SK-N-SH (cell line): ENCODE results near the gene ZKSCAN2. TPM values are rescaled to one million over a fixed set of nuclear protein-coding genes. Genes with fewer than 3 reads are reported as not detected.

ENCODE experiments used
- CTCF ChIA-PET: fragments of 300-600, 350-600 bp; formaldehyde crosslinking; extraction: SDS; loops from one replicate; lab custom pipeline; 2021; lab: Yijun Ruan, JAX
- POLR2A ChIA-PET: fragments of 350-600 bp; sonication (Branson Sonifier 250); formaldehyde crosslinking; extraction: SDS; loops from one replicate; lab custom pipeline; 2020; ENCODE audit warnings: antibody characterized with exemption, inconsistent platforms; lab: Yijun Ruan, JAX
- DNase-seq: peaks from one replicate; pipeline ENCODE4 v3.0.0; 2012
- H2AFZ ChIP-seq: fragments of 200-600 bp; sonication (generic); 2 replicates; pipeline ENCODE4 v1.8.1; 2016; ENCODE audit warnings: antibody characterized with exemption, mild to moderate bottlenecking, low read depth
- H3F3A ChIP-seq: fragments of 200-600 bp; sonication (generic); replicated peaks from 2 replicates; pipeline ENCODE3; 2016; ENCODE audit warnings: antibody characterized with exemption, mild to moderate bottlenecking; ENCODE audit not compliant: insufficient read depth
- H3K27ac ChIP-seq, 2 experiments: fragments of 200-500 bp in 1 of 2; fragments of 200-600 bp in 1 of 2; sonication (Bioruptor generic) in 1 of 2; sonication (generic), shearing (Covaris generic) in 1 of 2; 2 replicates each; pipeline versions ENCODE4 v1.5.1 to v1.6.1; 2014 to 2016; ENCODE audit warnings: low read depth in 2 of 2, inconsistent platforms in 1 of 2, low read length in 1 of 2, mild to moderate bottlenecking in 1 of 2, mixed read lengths in 1 of 2
- H3K27me3 ChIP-seq: fragments of 200-600 bp; sonication (generic), shearing (Covaris generic); 2 replicates; pipeline ENCODE4 v1.6.1; 2016; ENCODE audit warnings: mixed run types; ENCODE audit not compliant: insufficient read depth
- H3K36me3 ChIP-seq, 2 experiments: fragments of 200-500 bp in 1 of 2; fragments of 200-600 bp in 1 of 2; sonication (Bioruptor generic) in 1 of 2; sonication (generic) in 1 of 2; replicated peaks in 1 of 2; 2 replicates each; pipeline versions ENCODE3 to v1.5.1; 2014 to 2016; ENCODE audit warnings: low read length in 1 of 2, mild to moderate bottlenecking in 1 of 2; ENCODE audit not compliant: insufficient read depth in 2 of 2, control insufficient read depth in 1 of 2
- H3K4me1 ChIP-seq, 2 experiments: fragments of 200-500 bp in 1 of 2; fragments of 200-600 bp in 1 of 2; sonication (Bioruptor generic) in 1 of 2; sonication (generic), shearing (Covaris generic) in 1 of 2; 2 replicates each; pipeline versions ENCODE4 v1.5.1 to v1.6.1; 2014 to 2016; ENCODE audit warnings: low read depth in 1 of 2, low read length in 1 of 2, mixed run types in 1 of 2; ENCODE audit not compliant: insufficient read depth in 2 of 2, control insufficient read depth in 1 of 2
- H3K4me2 ChIP-seq: fragments of 200-600 bp; sonication (generic), shearing (Covaris generic); 2 replicates; pipeline ENCODE4 v1.6.1; 2017; ENCODE audit warnings: mixed run types
- H3K4me3 ChIP-seq, 2 experiments: fragments of 200-500 bp in 1 of 2; fragments of 200-600 bp in 1 of 2; sonication (Bioruptor generic) in 1 of 2; sonication (generic), shearing (Covaris generic) in 1 of 2; 2 replicates each; pipeline versions ENCODE4 v1.5.1 to v1.8.1; 2014 to 2016; ENCODE audit warnings: low read depth in 2 of 2, inconsistent platforms in 1 of 2, low read length in 1 of 2, mild to moderate bottlenecking in 1 of 2, mixed read lengths in 1 of 2, moderate library complexity in 1 of 2
- H3K79me2 ChIP-seq: fragments of 200-600 bp; sonication (generic); 2 replicates; pipeline ENCODE4 v1.8.1; 2017; ENCODE audit warnings: mild to moderate bottlenecking; ENCODE audit not compliant: insufficient read depth
- H3K9ac ChIP-seq: fragments of 200-600 bp; sonication (generic); 2 replicates; pipeline ENCODE4 v1.6.1; 2017; ENCODE audit warnings: mixed run types
- H3K9me2 ChIP-seq: fragments of 200-600 bp; sonication (generic); 2 replicates; pipeline ENCODE4 v1.6.1; 2017; ENCODE audit warnings: mixed run types
- H3K9me3 ChIP-seq: fragments of 200-600 bp; sonication (generic); 2 replicates; pipeline ENCODE4 v1.6.1; 2017; ENCODE audit warnings: mixed run types, mild to moderate bottlenecking, moderate library complexity
- H4K20me1 ChIP-seq: fragments of 200-600 bp; sonication (generic); 2 replicates; pipeline ENCODE4 v1.6.1; 2017; ENCODE audit warnings: mild to moderate bottlenecking, mixed run types; ENCODE audit not compliant: insufficient read depth
- ELF1 ChIP-seq: IDR thresholded peaks from 2 replicates; pipeline ENCODE4 v1.4.0; 2012
- EP300 ChIP-seq, 2 experiments: IDR thresholded peaks; 2 replicates each; pipeline versions ENCODE4 v1.4.0 to v1.6.1; 2012; ENCODE audit warnings: borderline replicate concordance in 1 of 2, low read depth in 1 of 2, low read length in 1 of 2
- EZH2phosphoT487 ChIP-seq: fragments of 200-600 bp; sonication (generic); IDR thresholded peaks from 2 replicates; pipeline ENCODE4 v1.6.1; 2017; ENCODE audit warnings: low read depth, mixed run types, mild to moderate bottlenecking, antibody characterized with exemption, moderate library complexity, borderline replicate concordance
- FOXJ3 ChIP-seq: sonication (generic); formaldehyde crosslinking; IDR thresholded peaks from 2 replicates; pipeline ENCODE4 v1.5.1; 2020; ENCODE audit warnings: mild to moderate bottlenecking, missing genetic modification reagents
- GABPA ChIP-seq: IDR thresholded peaks from 2 replicates; pipeline ENCODE4 v1.4.0; 2012; ENCODE audit warnings: low read depth, mild to moderate bottlenecking
- GATA2 ChIP-seq: sonication (generic); formaldehyde crosslinking; IDR thresholded peaks from 2 replicates; pipeline ENCODE4 v1.5.0; 2020; ENCODE audit warnings: mild to moderate bottlenecking, missing genetic modification reagents
- JUND ChIP-seq: IDR thresholded peaks from 2 replicates; pipeline ENCODE4 v1.4.0; 2012
- MEF2A ChIP-seq: IDR thresholded peaks from 2 replicates; pipeline ENCODE4 v1.4.0; 2012; ENCODE audit warnings: low read depth, borderline replicate concordance
- NRF1 ChIP-seq: IDR thresholded peaks from 2 replicates; pipeline ENCODE4 v1.6.1; 2012; ENCODE audit warnings: low read depth, mild to moderate bottlenecking, low read length
- POLR2AphosphoS5 ChIP-seq: IDR thresholded peaks from 2 replicates; pipeline ENCODE4 v1.6.1; 2012; ENCODE audit warnings: low read depth, low read length
- RFX5 ChIP-seq: IDR thresholded peaks from 2 replicates; pipeline ENCODE4 v1.6.1; 2012; ENCODE audit warnings: mild to moderate bottlenecking, improper control_type of control experiment, low read length
- SIN3A ChIP-seq: IDR thresholded peaks from 2 replicates; pipeline ENCODE4 v1.6.1; 2012; ENCODE audit warnings: low read depth, mild to moderate bottlenecking, low read length, moderate library complexity, borderline replicate concordance
- SMC3 ChIP-seq: IDR thresholded peaks from 2 replicates; pipeline ENCODE4 v1.6.1; 2012; ENCODE audit warnings: low read depth, low read length, improper control_type of control experiment
- TCF12 ChIP-seq: IDR thresholded peaks from 2 replicates; pipeline ENCODE4 v1.4.0; 2012
- YY1 ChIP-seq: IDR thresholded peaks from 2 replicates; pipeline ENCODE4 v1.4.0; 2012; ENCODE audit warnings: low read depth, mild to moderate bottlenecking
- WGBS: methylation state at CpG from one replicate; pipeline ENCODE4 v1.1.6; 2017; ENCODE audit warnings: low lambda C conversion rate; 5-methylcytosine and 5-hydroxymethylcytosine counted together
- polyA plus RNA-seq, 3 experiments: library from polyadenylated mRNA; depleted of rRNA; stranded (reverse); fragments of >200 nt; gene quantifications; 2 replicates each; pipeline ENCODE4 v1.2.3, GENCODE V29; 2012
- TF ChIP-seq, protein P1 (sequence below): fragments of 150-350 bp; IDR thresholded peaks from 2 replicates; pipeline ENCODE4 v1.6.1; 2017; ENCODE audit warnings: antibody characterized with exemption, low read length, low read depth, borderline replicate concordance
- TF ChIP-seq, protein P2 (sequence below): IDR thresholded peaks from 2 replicates; pipeline ENCODE4; 2012
- TF ChIP-seq, protein P3 (sequence below): IDR thresholded peaks from 2 replicates; pipeline ENCODE4 v1.4.0; 2012; ENCODE audit warnings: low read depth, borderline replicate concordance

Gene ZKSCAN2
- polyA plus RNA-seq, 1 of the 3 experiments (the other 2 are of a cell fraction) = 1.6 TPM

DNA sequence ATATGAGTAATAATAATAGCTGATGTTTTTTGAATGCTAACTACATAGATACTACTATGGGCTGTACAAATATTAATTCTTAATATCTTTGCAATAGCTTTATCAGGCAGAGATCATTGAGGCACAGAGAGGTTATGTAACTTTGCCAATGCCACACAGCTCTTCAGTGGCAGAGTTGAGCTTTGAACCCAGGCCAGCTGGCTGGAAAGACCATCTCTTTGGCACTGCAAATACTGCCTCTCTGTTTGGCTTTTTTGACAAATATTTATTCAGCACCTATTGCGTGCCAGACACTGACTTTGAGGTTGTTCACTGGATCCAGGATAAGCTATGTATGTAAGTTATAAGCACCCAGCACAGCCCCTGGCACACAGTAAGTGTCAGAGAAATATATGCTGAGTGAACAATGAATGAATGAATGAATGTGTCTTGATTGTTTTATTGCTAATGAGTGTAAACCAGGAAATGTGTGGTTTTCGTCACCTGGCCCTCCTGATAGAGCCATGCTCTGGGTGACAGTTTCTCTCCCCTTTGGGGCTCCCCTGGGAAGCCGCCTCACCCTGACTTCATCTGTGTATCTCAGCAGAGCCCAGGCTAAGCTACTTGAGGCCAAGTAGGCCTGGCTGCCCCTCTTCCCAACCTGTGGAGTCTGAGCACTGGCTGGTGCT lies 38.4 kb downstream of the ZKSCAN2 start:
- TF ChIP-seq, protein P1, sequence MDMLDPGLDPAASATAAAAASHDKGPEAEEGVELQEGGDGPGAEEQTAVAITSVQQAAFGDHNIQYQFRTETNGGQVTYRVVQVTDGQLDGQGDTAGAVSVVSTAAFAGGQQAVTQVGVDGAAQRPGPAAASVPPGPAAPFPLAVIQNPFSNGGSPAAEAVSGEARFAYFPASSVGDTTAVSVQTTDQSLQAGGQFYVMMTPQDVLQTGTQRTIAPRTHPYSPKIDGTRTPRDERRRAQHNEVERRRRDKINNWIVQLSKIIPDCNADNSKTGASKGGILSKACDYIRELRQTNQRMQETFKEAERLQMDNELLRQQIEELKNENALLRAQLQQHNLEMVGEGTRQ = no peak
- no peak for TF ChIP-seq SMC3
- no peak for TF ChIP-seq EZH2phosphoT487
- TF ChIP-seq TCF12 = no peak
- no peak for TF ChIP-seq FOXJ3 (CRISPR knock-in tag)
- TF ChIP-seq ELF1 = no peak
- no peak for TF ChIP-seq GATA2
- TF ChIP-seq, protein P2, sequence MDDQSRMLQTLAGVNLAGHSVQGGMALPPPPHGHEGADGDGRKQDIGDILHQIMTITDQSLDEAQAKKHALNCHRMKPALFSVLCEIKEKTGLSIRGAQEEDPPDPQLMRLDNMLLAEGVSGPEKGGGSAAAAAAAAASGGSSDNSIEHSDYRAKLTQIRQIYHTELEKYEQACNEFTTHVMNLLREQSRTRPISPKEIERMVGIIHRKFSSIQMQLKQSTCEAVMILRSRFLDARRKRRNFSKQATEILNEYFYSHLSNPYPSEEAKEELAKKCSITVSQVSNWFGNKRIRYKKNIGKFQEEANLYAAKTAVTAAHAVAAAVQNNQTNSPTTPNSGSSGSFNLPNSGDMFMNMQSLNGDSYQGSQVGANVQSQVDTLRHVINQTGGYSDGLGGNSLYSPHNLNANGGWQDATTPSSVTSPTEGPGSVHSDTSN = no peak
- TF ChIP-seq YY1 = no peak
- no peak for TF ChIP-seq POLR2AphosphoS5
- TF ChIP-seq JUND = no peak
- no peak for TF ChIP-seq NRF1
- TF ChIP-seq EP300 (IDR thresholded peaks at IDR 0.05; ENCODE audit: borderline replicate concordance in 1 of 2, low read depth in 1 of 2, low read length in 1 of 2) = no peak
- TF ChIP-seq RFX5 = no peak
- no peak for TF ChIP-seq MEF2A
- TF ChIP-seq GABPA = no peak
- no peak for TF ChIP-seq SIN3A
- TF ChIP-seq, protein P3, sequence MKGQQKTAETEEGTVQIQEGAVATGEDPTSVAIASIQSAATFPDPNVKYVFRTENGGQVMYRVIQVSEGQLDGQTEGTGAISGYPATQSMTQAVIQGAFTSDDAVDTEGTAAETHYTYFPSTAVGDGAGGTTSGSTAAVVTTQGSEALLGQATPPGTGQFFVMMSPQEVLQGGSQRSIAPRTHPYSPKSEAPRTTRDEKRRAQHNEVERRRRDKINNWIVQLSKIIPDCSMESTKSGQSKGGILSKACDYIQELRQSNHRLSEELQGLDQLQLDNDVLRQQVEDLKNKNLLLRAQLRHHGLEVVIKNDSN = no peak
- CTCF ChIA-PET = interaction anchor here (1.3 to 1.9 kb wide), 2 partner anchors 13 to 14 kb away, joined by 4 to 7 read pairs; no protein-coding TSS in a partner anchor

More for the DNA sequence above, 38.4 kb downstream of the ZKSCAN2 start:
- POLR2A ChIA-PET = no interaction called here
- Histone ChIP-seq H3F3A (no peaks in the 10 kb centered on the region), H3K79me2 (no peaks in the 10 kb centered on the region), H3K9me2 (no peaks in the 10 kb centered on the region), H3K27ac (no peak overlapping the region), H3K9ac (no peak overlapping the region), H3K9me3 (no peaks in the 10 kb centered on the region), H3K27me3 (peaks cover 5% of the 10 kb centered on the region), H2AFZ (no peak overlapping the region), H3K36me3 (no peaks in the 10 kb centered on the region), H3K4me3 (no peak overlapping the region), H3K4me1 (no peaks in the 10 kb centered on the region), H3K4me2 (no peak overlapping the region), H4K20me1 (no peaks in the 10 kb centered on the region)
- no peak for DNase-seq
- WGBS = 100% methylated on average over 2 of the region's 3 CpGs
